Parathyroid adenoma (tissue), 2 donors: ENCODE data around the gene KRTAP5-1.
"Not testable (repeated sequence)": the region's sequence is repeated elsewhere in the genome, so short reads cannot be mapped to it uniquely, and the experiment has no call there.

Experiments
- H2AFZ ChIP-seq: fragments of 300-600 bp; sonication (generic); one replicate; pipeline ENCODE4 v1.7.0; 2017; ENCODE audit warnings: antibody characterized with exemption, mild to moderate bottlenecking
- H3K27ac ChIP-seq: fragments of 300-600 bp; sonication (generic); one replicate; pipeline ENCODE4 v1.7.0; 2017
- H3K27me3 ChIP-seq: fragments of 300-600 bp; sonication (generic); one replicate; pipeline ENCODE4 v1.7.0; 2017; ENCODE audit warnings: low read length; ENCODE audit not compliant: control insufficient read depth, insufficient read depth
- H3K36me3 ChIP-seq: fragments of 300-600 bp; sonication (generic); one replicate; pipeline ENCODE4 v1.7.0; 2017; ENCODE audit warnings: low read length; ENCODE audit not compliant: control insufficient read depth, insufficient read depth
- H3K4me1 ChIP-seq: fragments of 300-600 bp; sonication (generic); one replicate; pipeline ENCODE4 v1.7.0; 2017; ENCODE audit warnings: control low read depth
- H3K4me2 ChIP-seq: fragments of 300-600 bp; sonication (generic); one replicate; pipeline ENCODE4 v1.7.0; 2017; ENCODE audit warnings: low read length
- H3K4me3 ChIP-seq: fragments of 300-600 bp; sonication (generic); one replicate; pipeline ENCODE4 v1.7.0; 2017; ENCODE audit warnings: low read depth, low read length
- H3K79me2 ChIP-seq: fragments of 300-600 bp; sonication (generic); one replicate; pipeline ENCODE4 v1.7.0; 2017; ENCODE audit warnings: control low read depth
- H3K9ac ChIP-seq: fragments of 300-600 bp; sonication (generic); one replicate; pipeline ENCODE4 v1.7.0; 2017; ENCODE audit warnings: mild to moderate bottlenecking
- H3K9me3 ChIP-seq: fragments of 300-600 bp; sonication (generic); one replicate; pipeline ENCODE4 v1.7.0; 2017; ENCODE audit warnings: low read length; ENCODE audit not compliant: control insufficient read depth
- CTCF ChIP-seq: fragments of 300-600 bp; sonication (generic); IDR thresholded peaks from one replicate; pipeline ENCODE4 v1.7.0; 2017; ENCODE audit warnings: antibody characterized with exemption, mild to moderate bottlenecking
- donor health status: primary hyperparathyroidism.

The KRTAP5-1 gene

GRCh38 chr11:1598816-1599215 is 13.7 kb upstream of the KRTAP5-1 start:
- H3K9ac ChIP-seq = no peak overlapping the region
- H3K79me2 ChIP-seq = no peaks in the 10 kb centered on the region
- H3K27me3 ChIP-seq = no peaks in the 10 kb centered on the region
- no peak for TF ChIP-seq CTCF
- no peaks in the 10 kb centered on the region for H3K4me1 ChIP-seq
- H3K9me3 ChIP-seq = no peaks in the 10 kb centered on the region
- no peak overlapping the region for H3K4me3 ChIP-seq
- no peaks in the 10 kb centered on the region for H3K36me3 ChIP-seq
- no peak overlapping the region for H3K27ac ChIP-seq
- H3K4me2 ChIP-seq = no peak overlapping the region
- no peak overlapping the region for H2AFZ ChIP-seq

- H3K4me2 ChIP-seq, H3K27me3 ChIP-seq, H3K36me3 ChIP-seq, H2AFZ ChIP-seq, H3K4me1 ChIP-seq, H3K9ac ChIP-seq, H3K4me3 ChIP-seq, H3K27ac ChIP-seq, H3K79me2 ChIP-seq, H3K9me3 ChIP-seq: not testable (repeated sequence)
Measured at GRCh38 chr11:1598406-1598805, 13.3 kb upstream of the KRTAP5-1 start.

GRCh38 chr11:1597994-1598380 is 12.9 kb upstream of the KRTAP5-1 start, which contains the start of gene KRTAP5-2:
Gene KRTAP5-2, minus strand, starts transcription at chr11:1598294. Its CDS starts 44 bp downstream, at chr11:1598250.
- Histone ChIP-seq H3K9ac (no peak within 1 kb of the TSS), H3K9me3 (no peaks in the 10 kb centered on the region)
- TF ChIP-seq CTCF = no peak

GRCh38 chr11:1597331-1597993 is 12.4 kb upstream of the KRTAP5-1 start:
- Histone ChIP-seq H3K79me2 (no peaks in the 10 kb centered on the region), H2AFZ (no peak overlapping the region), H3K9me3 (no peaks in the 10 kb centered on the region), H3K9ac (no peak overlapping the region), H3K27me3 (no peaks in the 10 kb centered on the region), H3K4me3 (no peak overlapping the region), H3K4me1 (no peaks in the 10 kb centered on the region), H3K27ac (no peak overlapping the region), H3K36me3 (no peaks in the 10 kb centered on the region), H3K4me2 (no peak overlapping the region)
- no peak for TF ChIP-seq CTCF

More at GRCh38 chr11:1597994-1598380, 12.9 kb upstream of the KRTAP5-1 start, which contains the start of gene KRTAP5-2:
- no peaks in the 10 kb centered on the region for H3K79me2 ChIP-seq
- H3K4me1 ChIP-seq = no peaks in the 10 kb centered on the region
- H3K36me3 ChIP-seq = no peaks in the 10 kb centered on the region
- no peak within 1 kb of the TSS for H2AFZ ChIP-seq
- no peak within 1 kb of the TSS for H3K4me3 ChIP-seq
- H3K27ac ChIP-seq = no peak within 1 kb of the TSS
- H3K27me3 ChIP-seq = no peaks in the 10 kb centered on the region
- H3K4me2 ChIP-seq = no peak within 1 kb of the TSS

- H3K4me2 ChIP-seq, H3K4me3 ChIP-seq, H3K9me3 ChIP-seq, H3K9ac ChIP-seq, H3K27ac ChIP-seq, H3K36me3 ChIP-seq, H3K4me1 ChIP-seq, H3K79me2 ChIP-seq, H3K27me3 ChIP-seq, H2AFZ ChIP-seq: not testable (repeated sequence)
Measured at GRCh38 chr11:1596576-1597121, 11.6 kb upstream of the KRTAP5-1 start.

- not testable (repeated sequence) for H2AFZ ChIP-seq, H3K27ac ChIP-seq, H3K9me3 ChIP-seq, H3K27me3 ChIP-seq, H3K79me2 ChIP-seq, H3K36me3 ChIP-seq, H3K4me3 ChIP-seq, H3K4me2 ChIP-seq, H3K9ac ChIP-seq, H3K4me1 ChIP-seq
Measured at GRCh38 chr11:1595994-1596575, 11.0 kb upstream of the KRTAP5-1 start.
